ENCODE results near the gene ZCCHC14. TPM values are rescaled to one million over a fixed set of nuclear protein-coding genes. Genes with fewer than 3 reads are reported as not detected.

Gene ZCCHC14
- polyA plus RNA-seq, 2 of the 4 experiments (the other 2 are of a cell fraction) = 3.8 to 7.3 TPM

GRCh38 chr16:87541872-87542234 is 49.0 kb upstream of the ZCCHC14 start:
- FAIRE-seq (no peak), ATAC-seq (no peak), DNase-seq (ENCODE audit: low read depth in 1 of 2, low spot score in 1 of 2) (no peak)
- Histone ChIP-seq H3K27ac (no peak overlapping the region), H3K4me2 (no peak overlapping the region), H3K4me1 (no peaks in the 10 kb centered on the region), H3K4me3 (no peak overlapping the region), H3K9me3 (peaks cover 13% of the 10 kb centered on the region)
- 52% methylated on average over 11 of the region's 11 CpGs for WGBS (ENCODE audit: missing lambda C conversion rate)
- POLR2A ChIA-PET = no interaction called here
- no peak for TF ChIP-seq NFE2L2 (conservative IDR thresholded peaks at IDR 0.05; ENCODE audit: low read length)
- no peak for TF ChIP-seq ZC3H11A (IDR thresholded peaks at IDR 0.05)
- no peak for TF ChIP-seq HMGXB4 (CRISPR knock-in tag; IDR thresholded peaks at IDR 0.05; ENCODE audit: borderline replicate concordance)
- no peak for TF ChIP-seq ELK1 (IDR thresholded peaks at IDR 0.05; ENCODE audit: low read depth, low read length)
- TF ChIP-seq KDM5A (IDR thresholded peaks at IDR 0.05) = no peak
- no peak for TF ChIP-seq MAZ (IDR thresholded peaks at IDR 0.05; ENCODE audit: borderline replicate concordance, low read depth, low read length)
- TF ChIP-seq PHF8 (IDR thresholded peaks at IDR 0.05; ENCODE audit: borderline replicate concordance, low read depth) = no peak
- TF ChIP-seq ZSCAN20 (CRISPR knock-in tag; IDR thresholded peaks at IDR 0.05) = no peak
- TF ChIP-seq JUN (IDR thresholded peaks at IDR 0.05) = no peak
- TF ChIP-seq CHD4 (IDR thresholded peaks at IDR 0.05; ENCODE audit: borderline replicate concordance) = no peak
- CTCF ChIA-PET = interaction anchor here (1.3 to 2.6 kb wide), 4 partner anchors 8 to 94 kb away, joined by 5 to 21 read pairs (median 9); no protein-coding TSS in a partner anchor

- Histone ChIP-seq H3K4me2 (no peak overlapping the region), H3K4me1 (no peaks in the 10 kb centered on the region), H3K9me3 (peaks cover 18% of the 10 kb centered on the region), H3K27ac (no peak overlapping the region), H3K4me3 (no peak overlapping the region)
- POLR2A ChIA-PET = no interaction called here
- WGBS (ENCODE audit: missing lambda C conversion rate) = 65% methylated on average over 23 of the region's 31 CpGs
- no peak for TF ChIP-seq RNF2 (IDR thresholded peaks at IDR 0.05; ENCODE audit: borderline replicate concordance, low read depth)
- no peak for TF ChIP-seq ELK1 (IDR thresholded peaks at IDR 0.05; ENCODE audit: low read depth, low read length)
- TF ChIP-seq POLR2A (IDR thresholded peaks at IDR 0.05; ENCODE audit: low read length) = no peak
- ATAC-seq = no peak
- CTCF ChIA-PET = interaction anchor here (1.3 to 2.6 kb wide), 4 partner anchors 8 to 94 kb away, joined by 5 to 21 read pairs (median 9); no protein-coding TSS in a partner anchor
- FAIRE-seq = no peak
- no peak for DNase-seq (ENCODE audit: low read depth in 1 of 2, low spot score in 1 of 2)
Measured at GRCh38 chr16:87541147-87541871, 48.5 kb upstream of the ZCCHC14 start.

GRCh38 chr16:87540897-87541146 is 48.0 kb upstream of the ZCCHC14 start:
- POLR2A ChIA-PET = no interaction called here
- H3K4me1 ChIP-seq = no peaks in the 10 kb centered on the region
- FAIRE-seq (no peak), ATAC-seq (no peak; a peak in 2 of 6 replicates), DNase-seq (ENCODE audit: low read depth in 1 of 2, low spot score in 1 of 2) (no peak)
- H3K4me2 ChIP-seq = no peak overlapping the region
- no peak overlapping the region for H3K27ac ChIP-seq
- no CpG with 5 or more reads among the region's 6 CpGs for WGBS (ENCODE audit: missing lambda C conversion rate)
- CTCF ChIA-PET = interaction anchor here (3.2 kb wide), 1 partner anchor 30 kb away, joined by 13 read pairs; no protein-coding TSS in a partner anchor
- no peak overlapping the region for H3K4me3 ChIP-seq
- no peak for TF ChIP-seq RARB (CRISPR knock-in tag; IDR thresholded peaks at IDR 0.05)
- no peak for TF ChIP-seq REST (IDR thresholded peaks at IDR 0.05)
- no peak for TF ChIP-seq SMC3 (IDR thresholded peaks at IDR 0.05)
- no peak for TF ChIP-seq ZFP36 (IDR thresholded peaks at IDR 0.05; ENCODE audit: borderline replicate concordance, partially characterized antibody)
- TF ChIP-seq EP300 (IDR thresholded peaks at IDR 0.05) = no peak
- no peak for TF ChIP-seq FOXS1 (CRISPR knock-in tag; IDR thresholded peaks at IDR 0.05)
- peaks cover 23% of the 10 kb centered on the region for H3K9me3 ChIP-seq

All from A549 (cell line).